GM21423 (cell line): Measurements from ENCODE around the gene CAPZB.
A peak's percentile ranks its signal among the peaks of the same experiment; 100 is the strongest.

Source experiments
- ATAC-seq: cut with Tn5 transposase; IDR thresholded peaks from one replicate; pipeline ENCODE4 v1.9.1; 2021; ENCODE audit warnings: mild to moderate bottlenecking, moderate library complexity; ENCODE audit not compliant: unreplicated experiment

The CAPZB gene

GRCh38 chr1:19472174-19472573 is 13.2 kb downstream of the CAPZB start:
- ATAC-seq = no peak

- no peak for ATAC-seq
Observed at GRCh38 chr1:19469004-19469403, 16.3 kb downstream of the CAPZB start.

GRCh38 chr1:19468397-19468956 is 16.9 kb downstream of the CAPZB start:
- ATAC-seq = peak; percentile 64

GRCh38 chr1:19467199-19468187 is 17.8 kb downstream of the CAPZB start:
- ATAC-seq = no peak

- no peak for ATAC-seq
Observed at GRCh38 chr1:19466112-19466561, 19.2 kb downstream of the CAPZB start.

GRCh38 chr1:19465650-19466049 is 19.7 kb downstream of the CAPZB start:
- no peak for ATAC-seq

- ATAC-seq = no peak
Observed at GRCh38 chr1:19465123-19465522, 20.2 kb downstream of the CAPZB start.

GRCh38 chr1:19464696-19465095 is 20.6 kb downstream of the CAPZB start:
- no peak for ATAC-seq

- no peak for ATAC-seq
Observed at GRCh38 chr1:19463504-19463803, 21.9 kb downstream of the CAPZB start.

GRCh38 chr1:19462781-19463503 is 22.4 kb downstream of the CAPZB start:
- ATAC-seq = peak; percentile 64

- no peak for ATAC-seq
Observed at GRCh38 chr1:19461220-19461554, 24.2 kb downstream of the CAPZB start.

- no peak for ATAC-seq
Observed at GRCh38 chr1:19460535-19461219, 24.7 kb downstream of the CAPZB start.

GRCh38 chr1:19458815-19459417 is 26.4 kb downstream of the CAPZB start:
- ATAC-seq = no peak

GRCh38 chr1:19457607-19458006 is 27.7 kb downstream of the CAPZB start:
- no peak for ATAC-seq

- no peak for ATAC-seq
Observed at GRCh38 chr1:19456968-19457441, 28.3 kb downstream of the CAPZB start.

GRCh38 chr1:19455353-19455752 is 30.0 kb downstream of the CAPZB start:
- ATAC-seq = no peak

- no peak for ATAC-seq
Observed at GRCh38 chr1:19454265-19455146, 30.8 kb downstream of the CAPZB start.

GRCh38 chr1:19453741-19454201 is 31.6 kb downstream of the CAPZB start:
- ATAC-seq = no peak

GRCh38 chr1:19452221-19452663 is 33.1 kb downstream of the CAPZB start:
- ATAC-seq = no peak
